ENCODE results near the gene MICAL3.

GRCh38 chr22:17749605-17750395 is 274.6 kb downstream of the MICAL3 start:
- TF ChIP-seq POLR2A (IDR thresholded peaks at IDR 0.05) (no peak), CTCF (IDR thresholded peaks at IDR 0.05) (no peak), POLR2AphosphoS5 (IDR thresholded peaks at IDR 0.05) (no peak), EP300 (IDR thresholded peaks at IDR 0.05) (no peak)
